ENCODE results near the gene TUBGCP3.
"Not testable (repeated sequence)": the region's sequence is repeated elsewhere in the genome, so short reads cannot be mapped to it uniquely, and the experiment has no call there.

TUBGCP3 gene

GRCh38 chr13:112554214-112554850 is 33.6 kb downstream of the TUBGCP3 start:
- no peak for DNase-seq (ENCODE audit: insufficient read length, low spot score)
- no peak for TF ChIP-seq POLR2A (IDR thresholded peaks at IDR 0.05; ENCODE audit: low read depth, low read length)
- FAIRE-seq, result no peak

- FAIRE-seq; DNase-seq (ENCODE audit: insufficient read length, low spot score): not testable (repeated sequence)
Measured at GRCh38 chr13:112548975-112549374, 39.0 kb downstream of the TUBGCP3 start.

GRCh38 chr13:112545856-112546255 is 42.1 kb downstream of the TUBGCP3 start:
- peak; percentile 89 for FAIRE-seq
- DNase-seq (ENCODE audit: insufficient read length, low spot score), result peak; percentile 60
- TF ChIP-seq POLR2A (IDR thresholded peaks at IDR 0.05; ENCODE audit: low read depth, low read length), result no peak

- DNase-seq (ENCODE audit: insufficient read length, low spot score) (no peak), FAIRE-seq (peak; percentile 33)
- TF ChIP-seq POLR2A (IDR thresholded peaks at IDR 0.05; ENCODE audit: low read depth, low read length), result no peak
Measured at GRCh38 chr13:112532837-112533745, 54.9 kb downstream of the TUBGCP3 start.

- DNase-seq (ENCODE audit: insufficient read length, low spot score) (no peak), FAIRE-seq (peak; percentile 70)
- TF ChIP-seq POLR2A (IDR thresholded peaks at IDR 0.05; ENCODE audit: low read depth, low read length), result no peak
Measured at GRCh38 chr13:112531263-112531794, 56.6 kb downstream of the TUBGCP3 start.

- no peak for DNase-seq (ENCODE audit: insufficient read length, low spot score)
- TF ChIP-seq POLR2A (IDR thresholded peaks at IDR 0.05; ENCODE audit: low read depth, low read length), result no peak
- FAIRE-seq, result no peak
Measured at GRCh38 chr13:112530861-112531260, 57.1 kb downstream of the TUBGCP3 start.

GRCh38 chr13:112529216-112529615 is 58.7 kb downstream of the TUBGCP3 start:
- TF ChIP-seq POLR2A (IDR thresholded peaks at IDR 0.05; ENCODE audit: low read depth, low read length), result no peak
- DNase-seq (ENCODE audit: insufficient read length, low spot score), result no peak
- FAIRE-seq, result no peak

- FAIRE-seq, result peak; percentile 84
Measured at GRCh38 chr13:112526146-112526853, 61.7 kb downstream of the TUBGCP3 start.

GRCh38 chr13:112525356-112525945 is 62.5 kb downstream of the TUBGCP3 start:
- peak; percentile 27 for FAIRE-seq
- no peak for TF ChIP-seq POLR2A (IDR thresholded peaks at IDR 0.05; ENCODE audit: low read depth, low read length)

More at GRCh38 chr13:112526146-112526853, 61.7 kb downstream of the TUBGCP3 start:
- TF ChIP-seq POLR2A (IDR thresholded peaks at IDR 0.05; ENCODE audit: low read depth, low read length), result no peak
- DNase-seq (ENCODE audit: insufficient read length, low spot score), result no peak

GRCh38 chr13:112522578-112522977 is 65.4 kb downstream of the TUBGCP3 start:
- TF ChIP-seq POLR2A (IDR thresholded peaks at IDR 0.05; ENCODE audit: low read depth, low read length), result no peak
- DNase-seq (ENCODE audit: insufficient read length, low spot score), result no peak
- FAIRE-seq, result peak; percentile 84

More at GRCh38 chr13:112525356-112525945, 62.5 kb downstream of the TUBGCP3 start:
- no peak for DNase-seq (ENCODE audit: insufficient read length, low spot score)

GRCh38 chr13:112521073-112521685 is 66.8 kb downstream of the TUBGCP3 start:
- peak; percentile 15 for FAIRE-seq
- no peak for DNase-seq (ENCODE audit: insufficient read length, low spot score)
- TF ChIP-seq POLR2A (IDR thresholded peaks at IDR 0.05; ENCODE audit: low read depth, low read length), result no peak

- DNase-seq (ENCODE audit: insufficient read length, low spot score), result no peak
- TF ChIP-seq POLR2A (IDR thresholded peaks at IDR 0.05; ENCODE audit: low read depth, low read length), result no peak
- no peak for FAIRE-seq
Measured at GRCh38 chr13:112519517-112520060, 68.4 kb downstream of the TUBGCP3 start.

- FAIRE-seq (no peak), DNase-seq (ENCODE audit: insufficient read length, low spot score) (no peak)
- no peak for TF ChIP-seq POLR2A (IDR thresholded peaks at IDR 0.05; ENCODE audit: low read depth, low read length)
Measured at GRCh38 chr13:112516218-112516617, 71.7 kb downstream of the TUBGCP3 start.

Data from H54 (cell line).